Panc1 (cell line): ENCODE results near the gene HS3ST6. TPM values are rescaled to one million over a fixed set of nuclear protein-coding genes. Genes with fewer than 3 reads are reported as not detected.

Source experiments
- ATAC-seq: fragments of 200-7000 bp; cut with Tn5 transposase; 2 replicates; pipeline ENCODE4 v1.9.1; 2020; ENCODE audit warnings: mild to moderate bottlenecking, moderate library complexity
- BruUV-seq: library from RNA; stranded (reverse); fragments of 400-500 nt; replicated peaks from 2 replicates; lab custom pipeline; 2021; lab: Mats Ljungman, UMichigan
- CTCF ChIA-PET: fragments of 300-600 bp; sonication (Branson Sonifier 250); formaldehyde crosslinking; loops from one replicate; lab custom pipeline; 2022; ENCODE audit warnings: antibody characterized with exemption; lab: Charles Lee
- POLR2A ChIA-PET: fragments of 300-600 bp; sonication (Branson Sonifier 250); formaldehyde crosslinking; loops from one replicate; lab custom pipeline; 2022; ENCODE audit warnings: antibody characterized with exemption; lab: Charles Lee
- DNase-seq: peaks from one replicate; pipeline ENCODE4 v3.0.0-alpha.2; 2010; ENCODE audit warnings: low read depth, low spot score
- H3K27ac ChIP-seq: 2 replicates; pipeline ENCODE4 v1.5.1; 2011; ENCODE audit warnings: mild to moderate bottlenecking, low read length, inconsistent platforms
- H3K27me3 ChIP-seq: fragments of 200-500 bp; sonication (Bioruptor generic); 2 replicates; pipeline ENCODE4 v1.6.0; 2014; ENCODE audit warnings: low read length, inconsistent platforms; ENCODE audit not compliant: control insufficient read depth, insufficient read depth
- H3K36me3 ChIP-seq: fragments of 200-500 bp; sonication (Bioruptor generic); 2 replicates; pipeline ENCODE4 v1.5.1; 2014; ENCODE audit warnings: inconsistent platforms, mild to moderate bottlenecking, low read length, moderate library complexity; ENCODE audit not compliant: control insufficient read depth, insufficient read depth
- H3K4me1 ChIP-seq: 2 replicates; pipeline ENCODE4 v1.5.1; 2011; ENCODE audit warnings: inconsistent platforms, mild to moderate bottlenecking, low read length, moderate library complexity; ENCODE audit not compliant: control insufficient read depth, insufficient read depth
- H3K4me3 ChIP-seq, 2 experiments: 2 replicates each; pipeline ENCODE4 v1.5.1; 2011 to 2012; ENCODE audit warnings: low read depth in 2 of 2, low read length in 2 of 2, mild to moderate bottlenecking in 2 of 2, inconsistent platforms in 1 of 2, moderate library complexity in 1 of 2
- H3K9me3 ChIP-seq: fragments of 200-500 bp; sonication (Bioruptor generic); 2 replicates; pipeline ENCODE4 v1.5.1; 2014; ENCODE audit warnings: low read depth, mild to moderate bottlenecking, inconsistent platforms, low read length, moderate library complexity; ENCODE audit not compliant: control insufficient read depth, insufficient read depth
- POLR2AphosphoS5 ChIP-seq: IDR thresholded peaks from 2 replicates; pipeline ENCODE4 v1.6.1; 2012; ENCODE audit warnings: mild to moderate bottlenecking, low read depth, low read length, moderate library complexity
- REST ChIP-seq, 2 experiments: IDR thresholded peaks; 2 replicates each; pipeline ENCODE4 v1.6.1; 2011 to 2012; ENCODE audit warnings: low read depth in 2 of 2, control low read depth in 1 of 2, low read length in 1 of 2, mild to moderate bottlenecking in 1 of 2, moderate library complexity in 1 of 2; ENCODE audit not compliant: insufficient read depth in 1 of 2
- SIN3A ChIP-seq: IDR thresholded peaks from 2 replicates; pipeline ENCODE4 v1.6.1; 2012; ENCODE audit warnings: low read depth, mild to moderate bottlenecking, low read length, moderate library complexity, borderline replicate concordance; ENCODE audit not compliant: insufficient read depth
- TCF7L2 ChIP-seq: IDR thresholded peaks from 2 replicates; pipeline ENCODE4 v1.6.1; 2011; ENCODE audit warnings: mild to moderate bottlenecking, low read depth, low read length, inconsistent platforms
- in situ Hi-C: cut with HindIII; loops from 2 replicates; pipeline ENCODE4 v1.10.0; 2016; ENCODE audit warnings: low sequenced_read_pairs, low pct_unique_long_range_greater_than_20kb
- intact Hi-C: fragments of 100-400 bp; cut with micrococcal nuclease; formaldehyde crosslinking; loops from one replicate; pipeline ENCODE4 v1.10.0; 2022; ENCODE audit not compliant: unreplicated experiment
- total RNA-seq: library from RNA; stranded (reverse); gene quantifications from one replicate; pipeline ENCODE4 v1.2.1, GENCODE V29; 2021; ENCODE audit not compliant: unreplicated experiment
- TF ChIP-seq, protein P1 (sequence below): fragments of 450-650 bp; IDR thresholded peaks from 2 replicates; pipeline ENCODE4 v1.5.1; 2017; ENCODE audit warnings: mild to moderate bottlenecking

HS3ST6 gene
- total RNA-seq, 1 experiment from 2014 or later = 3.3 TPM

DNA sequence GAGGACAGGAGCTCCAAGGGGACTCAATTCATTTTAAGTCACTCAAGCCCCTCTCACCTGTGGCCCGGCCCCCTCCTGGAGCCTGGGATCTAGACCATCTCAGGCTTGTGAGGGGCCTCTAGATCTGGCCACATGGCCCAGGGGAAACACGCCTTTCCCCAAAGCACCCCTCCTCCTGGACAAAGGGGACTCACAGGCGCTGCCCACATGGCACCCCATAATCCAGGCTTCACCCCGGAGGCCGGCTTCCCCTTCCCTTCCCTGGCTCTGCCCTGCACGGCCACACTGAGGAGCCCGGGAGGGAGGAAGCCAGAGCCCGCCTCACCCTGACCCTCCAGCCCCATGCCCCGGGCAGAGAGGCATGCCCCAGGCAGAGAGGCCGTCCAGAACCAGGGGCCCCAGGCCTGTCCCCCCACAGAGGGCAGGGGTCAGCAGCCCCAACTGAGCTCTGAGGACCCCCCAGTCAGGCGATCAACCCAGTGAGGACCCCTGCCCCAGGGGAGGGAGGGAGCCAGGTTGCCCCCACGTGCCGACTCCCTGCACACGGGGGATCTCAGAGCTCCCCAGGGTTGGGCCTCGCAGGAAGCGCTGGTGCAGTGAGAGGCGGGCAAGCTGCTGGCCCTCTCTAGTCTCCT is 10.9 kb downstream of the HS3ST6 start:
- BruUV-seq = no TSS peak
- in situ Hi-C loops (no loop called here), intact Hi-C loops (no loop called here)
- Histone ChIP-seq H3K9me3 (no peaks in the 10 kb centered on the region), H3K4me3 (no peak overlapping the region), H3K27me3 (no peaks in the 10 kb centered on the region), H3K27ac (no peak overlapping the region), H3K36me3 (no peaks in the 10 kb centered on the region), H3K4me1 (no peaks in the 10 kb centered on the region)
- TF ChIP-seq TCF7L2 (no peak), REST (IDR thresholded peaks at IDR 0.05; ENCODE audit: insufficient read depth in 1 of 2, low read depth in 2 of 2, low read length in 1 of 2) (no peak), POLR2AphosphoS5 (no peak), SIN3A (no peak)
- TF ChIP-seq, protein P1, sequence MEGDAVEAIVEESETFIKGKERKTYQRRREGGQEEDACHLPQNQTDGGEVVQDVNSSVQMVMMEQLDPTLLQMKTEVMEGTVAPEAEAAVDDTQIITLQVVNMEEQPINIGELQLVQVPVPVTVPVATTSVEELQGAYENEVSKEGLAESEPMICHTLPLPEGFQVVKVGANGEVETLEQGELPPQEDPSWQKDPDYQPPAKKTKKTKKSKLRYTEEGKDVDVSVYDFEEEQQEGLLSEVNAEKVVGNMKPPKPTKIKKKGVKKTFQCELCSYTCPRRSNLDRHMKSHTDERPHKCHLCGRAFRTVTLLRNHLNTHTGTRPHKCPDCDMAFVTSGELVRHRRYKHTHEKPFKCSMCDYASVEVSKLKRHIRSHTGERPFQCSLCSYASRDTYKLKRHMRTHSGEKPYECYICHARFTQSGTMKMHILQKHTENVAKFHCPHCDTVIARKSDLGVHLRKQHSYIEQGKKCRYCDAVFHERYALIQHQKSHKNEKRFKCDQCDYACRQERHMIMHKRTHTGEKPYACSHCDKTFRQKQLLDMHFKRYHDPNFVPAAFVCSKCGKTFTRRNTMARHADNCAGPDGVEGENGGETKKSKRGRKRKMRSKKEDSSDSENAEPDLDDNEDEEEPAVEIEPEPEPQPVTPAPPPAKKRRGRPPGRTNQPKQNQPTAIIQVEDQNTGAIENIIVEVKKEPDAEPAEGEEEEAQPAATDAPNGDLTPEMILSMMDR = no peak
- ATAC-seq (no peak), DNase-seq (no peak)
- CTCF ChIA-PET = no interaction called here
- POLR2A ChIA-PET = no interaction called here

- POLR2A ChIA-PET = no interaction called here
Measured at GRCh38 chr16:1906846-1907165, 11.4 kb downstream of the HS3ST6 start.

More at GRCh38 chr16:1906846-1907165, 11.4 kb downstream of the HS3ST6 start:
- no peak for ATAC-seq
- Histone ChIP-seq H3K36me3 (no peaks in the 10 kb centered on the region), H3K27me3 (no peaks in the 10 kb centered on the region), H3K9me3 (no peaks in the 10 kb centered on the region), H3K27ac (no peak overlapping the region), H3K4me3 (no peak overlapping the region), H3K4me1 (no peaks in the 10 kb centered on the region)
- no peak for DNase-seq
- intact Hi-C loops = no loop called here
- CTCF ChIA-PET = no interaction called here
- TF ChIP-seq, protein P1 = no peak
- no peak for TF ChIP-seq TCF7L2
- in situ Hi-C loops = no loop called here
- BruUV-seq = no TSS peak
